Measurements from ENCODE around the gene TPPP2. TPM values are rescaled to one million over a fixed set of nuclear protein-coding genes. Genes with fewer than 3 reads are reported as not detected.

The TPPP2 gene
- total and polyA plus RNA-seq, 2 donors (not counting 1 experiment from before 2014, with no cell fraction given): not detected

DNA sequence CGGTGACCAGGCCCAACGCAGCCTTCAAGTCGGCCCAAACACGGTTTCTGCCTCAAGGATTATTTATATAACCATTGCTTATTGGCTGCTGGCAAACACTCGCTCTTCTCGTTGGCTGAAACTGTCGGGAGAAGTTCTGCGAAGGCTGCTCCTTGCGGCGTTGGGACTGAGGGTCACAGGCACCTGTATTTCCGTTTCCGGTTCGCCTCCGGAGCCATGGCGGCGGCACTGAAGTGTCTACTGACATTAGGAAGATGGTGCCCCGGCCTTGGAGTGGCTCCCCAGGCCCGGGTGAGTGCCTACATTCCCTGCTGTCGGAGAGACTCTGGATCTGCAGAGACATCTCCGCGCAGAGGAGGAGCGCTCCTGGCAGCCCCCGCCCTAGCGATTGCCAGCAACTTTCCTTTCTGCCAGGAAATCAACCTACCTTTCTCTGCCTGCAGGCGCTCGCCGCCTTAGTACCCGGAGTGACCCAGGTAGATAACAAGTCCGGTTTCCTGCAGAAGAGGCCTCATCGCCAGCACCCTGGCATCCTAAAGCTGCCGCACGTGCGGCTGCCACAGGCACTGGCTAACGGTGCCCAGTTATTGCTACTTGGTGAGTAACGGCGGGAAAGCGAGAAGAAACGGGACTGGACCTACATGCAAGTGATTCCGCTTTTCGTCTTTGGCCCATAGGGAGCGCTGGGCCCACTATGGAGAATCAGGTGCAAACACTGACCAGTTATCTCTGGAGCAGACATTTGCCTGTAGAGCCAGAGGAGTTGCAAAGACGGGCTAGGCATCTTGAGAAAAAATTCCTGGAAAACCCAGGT is 40.0 kb upstream of the TPPP2 start, which contains the start of gene METTL17:
Gene METTL17, plus strand, starts transcription at position 194 of the 814 bp plus-strand sequence. Its CDS starts 23 bp downstream, at position 217.
- H3K4me3 ChIP-seq (replicated peaks in 1 of 4; ENCODE audit: control extremely low read depth in 1 of 4, insufficient read depth in 1 of 4, low read depth in 3 of 4, low read length in 4 of 4): peak within 1 kb of the TSS; percentile 75 to 95 (median 94)
- no peaks in the 10 kb centered on the region for H4K20me1 ChIP-seq (ENCODE audit: control insufficient read depth, extremely low read depth, insufficient read depth, low read length)
- H3K4me1 ChIP-seq (ENCODE audit: control insufficient read depth, extremely low read depth, insufficient read depth, low read length): peaks cover 6% of the 10 kb centered on the region
- H3K27me3 ChIP-seq (ENCODE audit: control insufficient read depth, insufficient read depth, low read length): no peaks in the 10 kb centered on the region
- peak within 1 kb of the TSS; percentile 62 for H3K27ac ChIP-seq (ENCODE audit: insufficient read depth, low read length)
- H3K9me3 ChIP-seq (ENCODE audit: control insufficient read depth, insufficient read depth, low read depth, low read length): no peaks in the 10 kb centered on the region
- no peak for TF ChIP-seq EZH2 (IDR thresholded peaks at IDR 0.05; ENCODE audit: low read length, missing control alignments)
- TF ChIP-seq, protein P1, sequence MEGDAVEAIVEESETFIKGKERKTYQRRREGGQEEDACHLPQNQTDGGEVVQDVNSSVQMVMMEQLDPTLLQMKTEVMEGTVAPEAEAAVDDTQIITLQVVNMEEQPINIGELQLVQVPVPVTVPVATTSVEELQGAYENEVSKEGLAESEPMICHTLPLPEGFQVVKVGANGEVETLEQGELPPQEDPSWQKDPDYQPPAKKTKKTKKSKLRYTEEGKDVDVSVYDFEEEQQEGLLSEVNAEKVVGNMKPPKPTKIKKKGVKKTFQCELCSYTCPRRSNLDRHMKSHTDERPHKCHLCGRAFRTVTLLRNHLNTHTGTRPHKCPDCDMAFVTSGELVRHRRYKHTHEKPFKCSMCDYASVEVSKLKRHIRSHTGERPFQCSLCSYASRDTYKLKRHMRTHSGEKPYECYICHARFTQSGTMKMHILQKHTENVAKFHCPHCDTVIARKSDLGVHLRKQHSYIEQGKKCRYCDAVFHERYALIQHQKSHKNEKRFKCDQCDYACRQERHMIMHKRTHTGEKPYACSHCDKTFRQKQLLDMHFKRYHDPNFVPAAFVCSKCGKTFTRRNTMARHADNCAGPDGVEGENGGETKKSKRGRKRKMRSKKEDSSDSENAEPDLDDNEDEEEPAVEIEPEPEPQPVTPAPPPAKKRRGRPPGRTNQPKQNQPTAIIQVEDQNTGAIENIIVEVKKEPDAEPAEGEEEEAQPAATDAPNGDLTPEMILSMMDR (conservative IDR thresholded peaks at IDR 0.05 in 1 of 2, IDR thresholded peaks at IDR 0.05 in 1 of 2; ENCODE audit: low read depth in 1 of 2, low read length in 2 of 2): peak; percentile 31 to 34
- peaks cover 19% of the 10 kb centered on the region for H3K79me2 ChIP-seq (ENCODE audit: control insufficient read depth, insufficient read depth, low read length)
- H3K9ac ChIP-seq (ENCODE audit: insufficient read depth, low read length): peak within 1 kb of the TSS; percentile 56
- peak; percentile 98 for DNase-seq (ENCODE audit: low read depth in 2 of 2)
- H3K4me2 ChIP-seq (ENCODE audit: extremely low read depth, insufficient read depth, low read length): peak within 1 kb of the TSS; percentile 90
- H2AFZ ChIP-seq (ENCODE audit: low read length): peak within 1 kb of the TSS; percentile 85
- H3K36me3 ChIP-seq (ENCODE audit: control insufficient read depth, insufficient read depth, low read length): peaks cover 7% of the 10 kb centered on the region

DNA sequence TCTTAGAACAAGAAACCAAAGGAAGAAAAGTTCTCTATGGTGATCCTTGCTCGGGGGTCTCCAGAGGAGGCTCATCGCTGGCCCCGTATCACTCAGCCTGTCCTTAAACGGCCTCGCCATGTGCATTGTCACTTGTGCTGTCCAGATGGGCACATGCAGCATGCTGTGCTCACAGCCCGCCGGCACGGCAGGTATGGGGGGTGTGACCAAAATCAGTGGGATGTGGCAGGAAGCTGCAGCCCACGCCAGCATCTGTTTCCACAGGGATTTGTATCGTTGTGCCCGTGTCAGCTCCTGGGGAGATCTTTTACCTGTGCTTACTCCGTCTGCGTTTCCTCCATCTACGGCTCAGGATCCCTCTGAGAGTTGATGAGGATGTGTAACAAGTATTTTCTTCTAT is 33.5 kb upstream of the TPPP2 start:
- no peak overlapping the region for H2AFZ ChIP-seq (ENCODE audit: low read length)
- H3K27ac ChIP-seq (ENCODE audit: insufficient read depth, low read length): no peak overlapping the region
- no peaks in the 10 kb centered on the region for H3K9me3 ChIP-seq (ENCODE audit: control insufficient read depth, insufficient read depth, low read depth, low read length)
- DNase-seq (ENCODE audit: low read depth in 2 of 2): no peak
- H4K20me1 ChIP-seq (ENCODE audit: control insufficient read depth, extremely low read depth, insufficient read depth, low read length): no peaks in the 10 kb centered on the region
- H3K4me1 ChIP-seq (ENCODE audit: control insufficient read depth, extremely low read depth, insufficient read depth, low read length): no peaks in the 10 kb centered on the region
- peaks cover 11% of the 10 kb centered on the region for H3K36me3 ChIP-seq (ENCODE audit: control insufficient read depth, insufficient read depth, low read length)
- H3K4me2 ChIP-seq (ENCODE audit: extremely low read depth, insufficient read depth, low read length): no peak overlapping the region
- H3K79me2 ChIP-seq (ENCODE audit: control insufficient read depth, insufficient read depth, low read length): peaks cover 6% of the 10 kb centered on the region
- H3K4me3 ChIP-seq (replicated peaks in 1 of 4; ENCODE audit: control extremely low read depth in 1 of 4, insufficient read depth in 1 of 4, low read depth in 3 of 4, low read length in 4 of 4): no peak overlapping the region
- H3K27me3 ChIP-seq (ENCODE audit: control insufficient read depth, insufficient read depth, low read length): no peaks in the 10 kb centered on the region
- no peak overlapping the region for H3K9ac ChIP-seq (ENCODE audit: insufficient read depth, low read length)
- TF ChIP-seq EZH2 (IDR thresholded peaks at IDR 0.05; ENCODE audit: low read length, missing control alignments): no peak
- TF ChIP-seq, protein P1 (conservative IDR thresholded peaks at IDR 0.05 in 1 of 2, IDR thresholded peaks at IDR 0.05 in 1 of 2; ENCODE audit: low read depth in 1 of 2, low read length in 2 of 2): no peak

DNA sequence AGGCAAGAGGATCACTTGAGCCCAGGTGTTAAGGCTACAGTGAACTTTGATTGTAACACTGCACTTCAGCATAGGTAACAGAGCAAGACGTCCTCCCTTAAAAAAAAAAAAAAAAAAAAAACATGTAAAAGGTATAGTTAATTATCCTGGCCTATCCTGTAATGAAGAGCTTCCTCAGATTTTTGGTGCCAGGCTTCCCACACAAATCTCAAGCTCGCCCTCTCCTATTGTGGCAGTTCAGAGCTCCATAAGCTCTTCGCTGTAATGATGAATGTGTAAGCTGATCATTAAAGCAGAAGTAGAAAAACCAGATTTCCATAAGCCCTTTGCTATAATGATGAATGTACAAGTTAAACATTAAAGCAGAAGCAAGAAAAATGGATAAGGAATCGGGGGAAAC is 32.9 kb upstream of the TPPP2 start:
- Histone ChIP-seq H3K27me3 (ENCODE audit: control insufficient read depth, insufficient read depth, low read length) (no peaks in the 10 kb centered on the region), H3K36me3 (ENCODE audit: control insufficient read depth, insufficient read depth, low read length) (peaks cover 11% of the 10 kb centered on the region), H2AFZ (ENCODE audit: low read length) (no peak overlapping the region), H3K9me3 (ENCODE audit: control insufficient read depth, insufficient read depth, low read depth, low read length) (no peaks in the 10 kb centered on the region), H3K9ac (ENCODE audit: insufficient read depth, low read length) (no peak overlapping the region), H3K79me2 (ENCODE audit: control insufficient read depth, insufficient read depth, low read length) (peaks cover 2% of the 10 kb centered on the region), H3K4me1 (ENCODE audit: control insufficient read depth, extremely low read depth, insufficient read depth, low read length) (no peaks in the 10 kb centered on the region), H3K4me2 (ENCODE audit: extremely low read depth, insufficient read depth, low read length) (no peak overlapping the region), H4K20me1 (ENCODE audit: control insufficient read depth, extremely low read depth, insufficient read depth, low read length) (no peaks in the 10 kb centered on the region), H3K4me3 (replicated peaks in 1 of 4; ENCODE audit: control extremely low read depth in 1 of 4, insufficient read depth in 1 of 4, low read depth in 3 of 4, low read length in 4 of 4) (no peak overlapping the region), H3K27ac (ENCODE audit: insufficient read depth, low read length) (no peak overlapping the region)
- DNase-seq (ENCODE audit: low read depth in 2 of 2): no peak
- TF ChIP-seq EZH2 (IDR thresholded peaks at IDR 0.05; ENCODE audit: low read length, missing control alignments): no peak
- TF ChIP-seq, protein P1 (conservative IDR thresholded peaks at IDR 0.05 in 1 of 2, IDR thresholded peaks at IDR 0.05 in 1 of 2; ENCODE audit: low read depth in 1 of 2, low read length in 2 of 2): no peak

All from fibroblast of lung (primary cell).